ENCODE measurements around the gene IFI27.

DNA sequence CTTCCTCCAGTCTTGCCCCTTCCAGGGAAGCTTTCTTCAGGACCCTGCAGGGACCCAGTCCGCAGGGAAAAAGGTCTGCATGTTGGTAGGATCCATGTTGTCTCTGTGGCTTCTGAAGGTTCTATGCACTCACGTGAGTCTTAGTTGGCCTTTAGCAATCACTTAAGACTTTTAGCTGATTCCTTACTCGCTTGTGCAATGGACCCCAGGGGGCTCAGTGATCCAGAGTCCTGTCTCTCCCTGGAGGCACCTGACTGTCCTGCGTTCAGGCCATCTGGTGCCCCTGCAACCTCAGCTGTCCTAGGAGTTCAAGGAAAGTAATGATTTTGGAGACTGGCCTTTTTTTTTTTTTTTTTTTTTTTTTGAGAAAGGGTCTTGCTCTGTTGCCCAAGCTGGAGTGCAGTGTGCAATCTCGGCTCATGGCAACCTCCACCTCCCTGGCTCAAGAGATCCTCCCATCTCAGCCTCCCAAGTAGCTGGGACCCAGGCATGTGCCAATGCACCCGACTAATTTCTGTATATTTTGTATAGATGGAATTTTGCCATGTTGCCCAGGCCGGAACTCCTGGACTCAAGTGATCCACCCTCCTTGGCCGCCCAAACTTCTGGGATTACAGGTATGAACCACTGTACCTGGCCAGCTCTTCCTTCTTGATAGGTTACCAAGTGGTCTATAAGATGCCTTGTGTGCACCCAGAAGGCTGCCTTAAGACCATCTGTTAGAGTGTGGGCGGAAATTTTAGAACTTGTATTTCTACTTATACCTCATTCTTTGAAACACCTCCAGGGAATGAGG, 14.2 kb downstream of the IFI27 start:
- TF ChIP-seq POLR2A (IDR thresholded peaks at IDR 0.05; ENCODE audit: low read length): no peak
- TF ChIP-seq, protein P1, sequence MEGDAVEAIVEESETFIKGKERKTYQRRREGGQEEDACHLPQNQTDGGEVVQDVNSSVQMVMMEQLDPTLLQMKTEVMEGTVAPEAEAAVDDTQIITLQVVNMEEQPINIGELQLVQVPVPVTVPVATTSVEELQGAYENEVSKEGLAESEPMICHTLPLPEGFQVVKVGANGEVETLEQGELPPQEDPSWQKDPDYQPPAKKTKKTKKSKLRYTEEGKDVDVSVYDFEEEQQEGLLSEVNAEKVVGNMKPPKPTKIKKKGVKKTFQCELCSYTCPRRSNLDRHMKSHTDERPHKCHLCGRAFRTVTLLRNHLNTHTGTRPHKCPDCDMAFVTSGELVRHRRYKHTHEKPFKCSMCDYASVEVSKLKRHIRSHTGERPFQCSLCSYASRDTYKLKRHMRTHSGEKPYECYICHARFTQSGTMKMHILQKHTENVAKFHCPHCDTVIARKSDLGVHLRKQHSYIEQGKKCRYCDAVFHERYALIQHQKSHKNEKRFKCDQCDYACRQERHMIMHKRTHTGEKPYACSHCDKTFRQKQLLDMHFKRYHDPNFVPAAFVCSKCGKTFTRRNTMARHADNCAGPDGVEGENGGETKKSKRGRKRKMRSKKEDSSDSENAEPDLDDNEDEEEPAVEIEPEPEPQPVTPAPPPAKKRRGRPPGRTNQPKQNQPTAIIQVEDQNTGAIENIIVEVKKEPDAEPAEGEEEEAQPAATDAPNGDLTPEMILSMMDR (IDR thresholded peaks at IDR 0.05): no peak
- TF ChIP-seq, protein P2, sequence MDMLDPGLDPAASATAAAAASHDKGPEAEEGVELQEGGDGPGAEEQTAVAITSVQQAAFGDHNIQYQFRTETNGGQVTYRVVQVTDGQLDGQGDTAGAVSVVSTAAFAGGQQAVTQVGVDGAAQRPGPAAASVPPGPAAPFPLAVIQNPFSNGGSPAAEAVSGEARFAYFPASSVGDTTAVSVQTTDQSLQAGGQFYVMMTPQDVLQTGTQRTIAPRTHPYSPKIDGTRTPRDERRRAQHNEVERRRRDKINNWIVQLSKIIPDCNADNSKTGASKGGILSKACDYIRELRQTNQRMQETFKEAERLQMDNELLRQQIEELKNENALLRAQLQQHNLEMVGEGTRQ (IDR thresholded peaks at IDR 0.05): no peak
- TF ChIP-seq RAD21 (conservative IDR thresholded peaks at IDR 0.05 in 1 of 2, IDR thresholded peaks at IDR 0.05 in 1 of 2): no peak
- no peak for TF ChIP-seq EP300 (IDR thresholded peaks at IDR 0.05)
- no peak for TF ChIP-seq ZNF302 (CRISPR knock-in tag; IDR thresholded peaks at IDR 0.05)
- TF ChIP-seq GATA3 (IDR thresholded peaks at IDR 0.05; ENCODE audit: borderline replicate concordance): no peak
- no peak for TF ChIP-seq SMC3 (IDR thresholded peaks at IDR 0.05)

All from A549 (cell line).